ENCODE results near the gene OSBPL10.

The OSBPL10 gene

DNA sequence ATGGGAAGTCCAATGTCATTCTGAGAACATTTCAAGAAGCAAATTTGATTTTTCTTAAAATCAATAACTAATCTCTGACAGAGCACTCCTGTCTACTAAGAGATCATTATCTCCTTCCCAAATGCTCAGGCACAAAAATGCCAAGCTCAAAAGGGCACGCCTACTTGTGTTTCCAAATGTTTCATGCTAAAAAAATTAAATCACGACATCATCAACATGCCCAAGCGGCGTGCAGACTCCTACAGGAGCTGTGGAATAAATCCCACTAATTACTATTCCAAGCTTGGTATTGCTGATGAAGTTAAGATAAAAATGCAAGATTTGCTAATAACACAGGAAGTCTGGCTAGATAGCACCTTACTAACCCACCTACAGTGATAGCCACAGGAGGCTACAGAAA, 140.8 kb downstream of the OSBPL10 start:
- DNase-seq: no peak

DNA sequence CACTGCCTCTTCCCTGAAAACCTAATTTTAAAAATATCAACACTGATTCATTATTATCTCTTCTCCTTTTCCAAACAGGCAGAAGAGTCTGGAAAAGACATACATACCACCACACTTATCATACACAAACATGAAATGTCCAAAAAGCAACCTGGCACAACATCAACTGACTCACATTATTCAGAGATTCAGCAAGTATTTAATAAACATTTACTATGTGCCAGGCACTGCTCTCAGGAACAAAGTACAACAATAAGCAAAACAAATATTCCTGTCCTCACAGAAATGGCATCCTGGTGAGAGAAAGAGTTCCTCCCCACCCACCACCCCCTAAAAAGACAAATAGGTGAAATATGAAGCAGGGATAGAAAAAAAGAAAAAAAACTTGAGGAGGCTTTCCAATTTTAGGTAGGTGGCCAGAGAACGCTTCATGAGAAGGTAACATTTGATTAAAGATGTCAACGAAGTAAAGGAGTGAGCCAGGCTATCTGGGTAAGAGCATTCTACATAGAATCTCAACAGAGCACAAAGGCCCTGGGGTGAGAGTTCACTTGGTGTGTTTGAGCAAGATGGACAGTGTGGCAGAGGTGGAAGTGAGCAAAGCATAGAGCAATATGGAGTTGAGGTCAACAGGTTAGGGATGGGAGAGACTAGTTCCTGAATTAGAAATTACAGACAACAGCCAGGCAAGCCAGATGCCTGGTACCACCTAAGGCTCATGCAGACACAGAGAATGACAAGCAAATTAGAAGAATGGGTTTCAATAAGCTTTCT, 141.7 kb downstream of the OSBPL10 start:
- DNase-seq: no peak

DNA sequence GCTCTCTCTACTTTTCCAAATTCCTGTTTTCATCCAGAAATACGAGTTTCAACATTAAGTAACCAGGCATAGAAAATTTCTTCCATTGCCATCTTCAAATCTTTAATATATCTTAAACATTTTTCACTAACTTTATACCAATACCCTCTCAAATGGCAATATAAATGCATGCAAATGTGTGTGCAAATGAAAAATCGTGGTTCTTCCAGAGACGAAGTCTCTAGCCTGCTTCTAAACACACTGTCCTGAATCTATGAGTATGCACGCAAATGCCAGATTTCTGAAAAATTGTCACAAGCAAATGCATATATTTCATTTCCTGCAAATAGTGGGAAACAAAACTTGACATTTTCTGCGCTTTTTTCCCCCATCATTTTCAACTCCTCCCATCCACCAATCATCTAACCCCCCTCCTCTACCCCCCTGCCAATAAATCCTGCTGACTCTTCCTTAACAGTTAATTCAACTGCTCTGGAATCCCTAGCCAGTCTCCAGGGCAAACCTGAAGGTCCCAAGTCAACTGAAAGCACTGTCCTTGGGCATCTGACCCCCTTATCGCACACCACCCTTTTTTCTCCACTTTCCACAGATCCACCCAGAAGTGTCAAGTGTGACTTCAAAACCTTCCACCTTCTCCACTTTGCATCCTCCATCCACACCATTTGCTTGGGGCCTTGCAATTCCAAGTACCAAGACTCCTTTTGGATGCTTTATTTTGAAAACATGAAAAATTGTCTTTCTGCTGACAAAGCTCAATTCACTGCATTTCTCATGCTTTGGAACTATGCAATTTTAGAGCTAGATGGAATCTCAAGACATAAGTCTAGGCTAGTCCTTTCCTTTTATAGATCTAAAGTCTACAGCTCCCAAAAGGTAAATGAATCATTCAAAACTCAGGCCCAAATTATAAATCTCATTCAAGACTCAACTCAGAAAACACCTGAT, 144.7 kb downstream of the OSBPL10 start:
- no peak for DNase-seq

DNA sequence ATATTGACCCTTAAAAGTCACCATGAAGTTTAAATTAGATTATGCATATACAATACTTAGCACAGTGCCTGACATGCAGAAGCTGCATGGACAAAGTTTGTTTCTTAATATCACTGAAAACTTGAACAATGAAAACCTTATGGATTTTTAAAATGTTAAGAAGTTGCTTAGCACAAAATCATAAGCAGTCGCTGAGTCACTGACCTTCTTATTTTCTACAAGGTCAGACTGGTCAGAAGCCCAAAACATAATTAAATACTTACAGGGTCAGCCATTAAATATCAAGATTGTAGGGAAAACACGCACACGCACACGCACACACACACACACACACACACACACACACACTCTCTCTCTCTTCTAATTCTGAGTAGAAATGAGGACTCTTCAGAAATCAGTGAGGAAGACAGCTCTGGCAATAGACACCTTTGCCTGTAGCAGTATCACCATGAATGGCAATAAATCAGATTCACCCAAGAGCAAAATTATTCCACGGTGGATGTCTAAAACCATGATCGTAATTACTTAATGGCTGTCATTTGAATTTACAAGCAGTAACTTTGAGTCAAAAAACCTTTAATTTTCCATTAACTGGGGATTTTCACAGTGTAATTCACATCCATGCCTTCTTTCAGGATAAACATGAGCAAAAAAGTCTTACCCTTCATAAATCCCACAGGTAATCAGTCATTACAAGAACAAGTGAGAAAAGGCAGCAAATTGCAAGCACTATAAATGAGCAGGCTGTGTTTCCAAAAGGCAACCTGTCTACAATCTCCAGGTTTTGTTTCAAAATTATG, 147.5 kb downstream of the OSBPL10 start:
- no peak for DNase-seq

DNA sequence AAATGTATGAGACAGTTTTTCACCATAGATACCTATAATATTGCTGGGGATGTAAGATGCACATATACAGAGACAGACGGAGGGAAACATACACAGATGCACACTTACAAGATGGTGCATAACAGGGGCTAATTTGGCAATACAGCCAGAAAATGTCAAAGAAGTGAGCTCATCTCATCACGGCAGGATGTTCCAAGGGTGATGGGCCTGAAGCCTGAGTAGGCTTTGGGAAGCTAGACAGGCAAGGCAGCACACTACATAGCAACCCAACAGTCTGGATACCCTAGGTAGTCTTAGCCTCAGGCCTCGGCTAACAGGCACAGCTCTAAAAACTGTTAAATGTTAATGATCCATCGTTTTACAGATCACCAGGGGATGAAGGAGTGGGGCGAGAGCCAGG, 148.5 kb downstream of the OSBPL10 start:
- DNase-seq: no peak

DNA sequence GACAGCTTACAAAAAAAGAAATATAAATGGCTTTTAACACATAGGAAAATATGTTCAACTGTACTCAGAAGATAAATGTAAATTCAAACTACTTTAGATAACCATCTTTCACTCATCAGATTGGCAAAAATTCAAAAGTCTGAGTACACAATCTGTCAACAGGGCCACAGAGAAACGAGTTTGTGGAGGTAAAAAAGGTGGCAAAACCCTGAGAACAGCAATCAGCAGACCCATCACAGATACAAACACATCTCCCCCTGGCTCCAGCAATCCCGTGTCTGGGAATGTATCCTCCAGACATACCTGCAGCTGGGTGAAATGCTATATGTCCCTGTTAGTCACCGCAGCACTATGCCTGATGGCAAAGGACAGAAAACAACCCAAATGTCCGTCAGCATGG, 149.5 kb downstream of the OSBPL10 start:
- no peak for DNase-seq

DNA sequence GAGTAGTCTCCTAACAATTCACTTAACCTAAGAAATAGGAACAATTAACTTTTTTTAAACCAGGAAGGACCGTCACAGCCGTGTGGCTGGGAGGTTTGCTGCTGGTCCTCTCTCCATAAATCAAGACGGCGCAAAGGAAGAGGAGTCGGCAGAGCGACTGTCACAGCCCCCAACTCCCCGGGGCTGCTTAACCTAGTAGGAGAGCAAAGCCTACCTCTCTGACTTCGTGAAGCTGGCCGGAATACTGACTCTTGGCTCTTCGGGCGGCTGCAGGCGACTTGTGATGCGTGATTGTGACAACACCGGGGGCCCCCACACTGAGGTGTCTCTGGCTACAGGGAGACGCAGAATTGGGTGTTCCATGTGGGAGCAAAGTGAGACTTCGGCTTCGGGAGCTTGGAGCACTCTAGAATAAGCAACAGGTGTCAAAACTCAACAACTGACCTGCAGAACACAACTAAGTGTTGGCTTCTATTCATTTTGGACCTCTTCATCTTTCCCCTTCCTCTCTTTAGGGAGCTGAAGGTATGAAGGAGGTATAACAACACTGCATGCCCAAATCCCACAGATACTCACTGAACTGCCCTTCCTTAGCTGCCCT, 151.1 kb downstream of the OSBPL10 start:
- DNase-seq: no peak

DNA sequence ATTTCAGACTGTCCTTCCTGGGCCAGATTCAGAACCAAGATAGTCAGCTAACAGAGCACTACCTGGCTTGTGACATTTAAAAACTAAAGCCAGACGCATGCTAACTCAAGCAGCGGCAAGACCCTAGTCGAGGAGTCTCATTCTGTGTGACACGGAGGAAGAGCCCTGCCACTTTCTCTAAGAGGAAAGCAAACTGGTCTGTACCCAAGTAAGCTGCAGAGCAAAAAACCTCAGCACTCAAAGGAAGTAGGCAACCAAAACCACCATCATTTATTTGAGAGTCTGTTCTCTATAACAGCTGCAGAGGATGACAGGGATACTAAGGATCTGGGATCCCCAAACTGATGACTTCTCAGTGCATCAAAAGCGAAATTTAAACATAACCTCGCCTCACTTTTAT, 152.1 kb downstream of the OSBPL10 start:
- no peak for DNase-seq

DNA sequence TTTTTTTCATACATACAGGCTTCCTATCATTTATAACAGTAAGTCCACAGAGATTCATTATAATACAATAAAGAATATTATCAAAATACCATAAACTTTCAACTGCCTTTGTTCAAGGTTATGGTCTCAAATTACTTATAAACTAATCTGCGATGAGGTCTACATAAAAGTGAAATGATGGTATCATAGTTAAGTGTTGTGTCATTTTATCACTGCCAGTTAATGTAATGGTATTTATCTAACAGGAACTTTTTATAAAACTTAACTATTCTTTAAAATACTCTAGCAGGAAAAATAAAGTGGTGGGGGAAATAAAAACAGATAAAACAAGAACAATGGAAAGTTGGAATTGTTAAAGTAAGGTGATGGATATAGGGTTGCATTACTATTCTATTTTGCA, 153.1 kb downstream of the OSBPL10 start:
- DNase-seq: no peak

DNA sequence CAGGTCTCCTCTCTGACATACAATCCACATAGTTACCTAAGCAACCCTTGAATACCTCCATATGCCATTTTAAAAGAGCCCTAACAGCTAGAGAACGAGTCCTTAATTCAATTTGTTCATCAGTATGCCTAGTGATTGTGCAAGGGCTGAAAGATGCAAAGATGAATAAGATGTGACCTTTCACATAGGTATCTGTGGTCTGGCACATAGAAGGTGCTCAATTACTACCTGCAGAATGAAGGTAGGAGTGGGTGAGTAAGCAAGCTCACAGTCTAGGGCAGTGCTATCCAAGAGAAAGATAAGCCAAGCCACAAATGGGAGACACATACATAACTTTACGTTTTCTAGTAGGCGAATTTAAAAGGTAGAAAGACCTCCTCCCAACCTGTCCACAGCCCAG, 157.9 kb downstream of the OSBPL10 start:
- DNase-seq: no peak

DNA sequence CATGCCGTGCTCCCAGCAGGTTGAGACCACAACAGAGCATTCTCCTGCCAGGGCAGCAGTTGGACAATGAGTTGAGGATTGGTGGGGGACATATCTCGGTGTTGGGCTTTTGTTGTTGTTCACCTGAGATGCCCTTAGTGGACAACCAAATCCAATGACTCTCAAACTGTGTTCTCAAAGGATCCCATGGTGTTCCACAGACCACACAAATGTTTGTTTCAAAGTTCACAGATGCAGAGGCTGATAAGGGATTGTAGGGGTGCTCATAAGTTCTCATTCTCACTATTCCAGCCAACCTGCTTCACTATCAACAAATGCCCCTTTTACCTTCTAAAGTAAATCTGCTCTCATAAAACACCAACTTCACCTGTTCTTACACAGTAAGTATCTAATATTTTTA, 159.9 kb downstream of the OSBPL10 start:
- DNase-seq: no peak

DNA sequence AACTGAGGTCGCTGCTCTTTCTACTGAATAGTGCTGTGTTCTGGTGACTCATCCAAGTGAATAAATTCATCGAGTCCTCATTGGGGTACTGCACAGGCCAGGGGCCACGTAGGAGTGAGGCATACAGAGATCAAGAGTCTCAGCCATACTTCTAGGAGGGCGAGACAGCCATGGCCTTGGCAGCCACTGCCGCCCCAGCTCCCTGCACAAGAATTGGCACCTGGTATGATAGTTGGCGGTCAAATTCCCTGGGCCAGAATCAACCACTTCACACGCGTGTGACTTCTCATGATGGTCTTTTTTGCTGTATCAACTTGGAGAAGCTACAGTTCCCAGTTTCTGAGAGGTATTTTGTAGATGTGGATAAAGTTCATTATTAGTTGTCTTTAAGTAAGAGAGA, 161.6 kb downstream of the OSBPL10 start:
- DNase-seq: no peak

DNA sequence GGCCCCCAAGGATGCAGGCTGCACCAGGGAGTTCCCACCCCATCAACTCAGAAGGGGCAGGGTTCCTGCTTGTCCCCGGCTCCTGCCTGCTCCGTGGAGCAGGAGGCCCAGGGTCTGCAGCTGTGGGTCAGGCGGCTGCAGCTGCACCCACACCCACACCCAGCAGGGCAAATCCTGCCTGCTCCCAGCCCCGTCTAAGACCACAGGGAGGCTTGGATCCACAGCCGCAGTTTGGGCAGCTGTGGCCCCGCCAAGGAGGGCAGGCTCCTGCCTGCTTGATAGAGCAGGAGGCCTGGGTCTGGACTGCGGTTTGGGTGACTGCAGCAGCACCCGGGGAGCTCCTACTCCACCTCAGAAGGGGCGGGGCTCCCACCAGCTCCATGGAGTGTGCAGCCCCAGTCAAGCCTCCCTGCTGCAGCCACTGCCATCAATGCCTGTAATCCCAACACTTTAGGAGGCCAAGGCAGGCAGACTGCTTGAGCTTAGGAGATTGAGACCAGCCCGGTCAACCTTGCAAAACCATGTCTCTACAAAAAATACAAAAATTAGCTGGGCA, 163.6 kb downstream of the OSBPL10 start:
- DNase-seq: no peak

DNA sequence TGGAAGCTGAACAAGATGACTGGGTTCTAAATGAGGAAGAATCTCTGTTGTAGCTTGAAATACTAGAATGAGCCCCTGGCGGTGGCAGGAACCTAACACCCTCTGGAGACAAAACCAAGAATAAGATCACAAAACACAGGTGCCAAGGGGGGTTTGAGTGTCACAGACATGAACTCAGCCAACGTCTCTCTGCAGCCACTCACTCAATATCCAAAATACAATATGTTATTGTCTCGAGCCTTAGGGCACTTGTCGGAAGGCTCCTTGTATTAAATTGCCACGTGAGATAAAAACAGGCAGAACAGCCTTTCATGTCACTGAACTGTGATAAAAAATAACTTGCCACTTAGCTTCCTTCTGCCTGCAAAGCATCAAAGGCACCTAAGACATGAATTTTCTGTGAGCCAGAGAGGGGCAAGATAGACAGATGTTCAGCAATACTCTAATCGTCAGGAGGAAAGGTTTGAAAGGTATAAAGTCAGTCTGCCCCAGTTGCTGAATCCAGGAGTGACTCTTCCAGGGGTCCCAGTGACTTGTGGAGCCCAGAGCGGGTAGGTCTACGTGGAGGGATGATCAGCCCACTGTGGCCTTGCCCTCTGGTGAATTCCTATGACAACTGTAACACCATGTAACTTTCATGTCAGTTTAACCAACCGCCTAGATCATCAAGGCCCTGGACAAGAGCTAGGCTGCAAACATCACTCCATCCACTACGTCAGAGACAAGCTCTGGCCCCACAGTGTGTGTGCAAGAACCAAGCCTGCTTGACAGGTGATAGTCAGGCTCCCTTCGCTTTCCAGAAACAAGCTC, 165.2 kb downstream of the OSBPL10 start:
- DNase-seq: no peak

DNA sequence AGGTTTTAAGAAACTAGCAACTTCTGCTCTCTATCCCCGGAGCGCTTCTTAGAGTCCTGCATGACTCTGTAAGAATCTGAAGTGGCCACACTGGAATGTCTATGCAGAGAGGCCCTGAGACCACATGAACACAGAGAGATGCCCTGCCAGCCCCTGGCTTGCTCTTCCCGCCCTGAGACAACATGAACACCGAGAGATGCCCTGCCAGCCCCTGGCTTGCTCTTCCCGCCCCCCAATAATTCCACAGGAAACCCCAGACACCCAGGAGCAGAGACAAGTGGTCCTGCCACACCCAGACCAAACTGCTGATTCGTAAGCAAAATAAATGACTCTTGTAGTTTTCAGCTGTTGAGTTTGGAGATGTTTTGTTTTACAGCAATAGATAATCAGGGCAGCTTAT, 166.1 kb downstream of the OSBPL10 start:
- DNase-seq: no peak

DNA sequence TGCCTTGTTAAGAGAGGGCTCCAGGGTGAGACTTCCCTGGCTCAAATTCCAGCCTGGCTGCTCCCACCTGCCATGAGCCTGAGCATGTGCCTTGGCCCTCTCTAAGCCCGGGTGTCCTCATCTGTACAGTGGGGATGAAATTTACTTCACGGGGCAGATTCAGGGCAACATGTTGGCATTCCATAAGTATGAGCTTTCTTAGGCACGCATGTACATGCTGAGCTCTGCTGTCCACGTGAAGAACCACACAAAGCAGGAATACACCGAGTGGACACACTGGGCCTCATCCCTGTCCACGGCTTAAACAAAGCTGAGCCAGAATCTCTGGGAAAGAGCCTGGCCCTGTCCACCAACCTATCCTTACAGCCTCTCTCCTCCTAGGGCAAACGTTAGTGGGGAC, 167.4 kb downstream of the OSBPL10 start:
- no peak for DNase-seq

DNA sequence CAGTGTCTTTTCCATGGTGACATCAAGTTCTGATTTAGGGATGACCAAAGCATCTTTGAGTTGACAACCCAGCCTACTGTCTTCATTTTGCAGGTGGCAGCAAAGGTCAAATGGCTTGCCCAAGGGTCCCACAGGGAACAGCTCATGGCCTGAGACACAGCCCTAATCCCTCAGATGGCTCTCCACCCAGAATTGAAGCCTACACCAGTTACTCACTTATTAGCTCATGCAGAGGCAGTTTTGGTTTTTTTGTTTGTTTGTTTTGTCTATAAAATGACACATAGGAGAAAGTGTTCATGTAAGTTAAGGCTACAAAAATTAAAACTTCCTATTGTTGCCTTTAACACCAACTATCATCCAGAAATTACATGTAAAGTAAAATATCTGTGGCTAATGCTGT, 167.9 kb downstream of the OSBPL10 start:
- DNase-seq: no peak

DNA sequence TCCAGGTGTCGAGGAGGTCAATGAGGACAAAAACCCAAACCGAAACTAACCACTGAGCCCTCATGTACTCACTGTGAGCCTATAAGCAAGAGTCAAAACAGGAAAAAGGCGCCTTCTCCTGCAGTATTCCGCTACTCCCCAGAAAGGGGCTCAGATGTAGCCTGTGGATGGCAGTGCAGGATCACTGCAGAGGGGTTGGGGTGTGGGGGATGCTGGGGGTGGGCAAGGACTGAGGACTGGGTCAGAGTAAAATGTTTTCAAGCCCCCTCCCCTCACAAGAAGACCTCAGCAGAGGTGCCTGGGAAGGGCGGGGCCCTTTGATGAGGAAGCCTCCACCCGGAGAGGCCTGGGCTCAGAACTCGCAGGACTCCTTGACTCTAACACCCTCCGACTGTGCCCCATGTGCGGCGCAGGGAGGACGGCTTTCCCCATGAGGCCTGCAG, 170.1 kb downstream of the OSBPL10 start:
- DNase-seq: no peak

DNA sequence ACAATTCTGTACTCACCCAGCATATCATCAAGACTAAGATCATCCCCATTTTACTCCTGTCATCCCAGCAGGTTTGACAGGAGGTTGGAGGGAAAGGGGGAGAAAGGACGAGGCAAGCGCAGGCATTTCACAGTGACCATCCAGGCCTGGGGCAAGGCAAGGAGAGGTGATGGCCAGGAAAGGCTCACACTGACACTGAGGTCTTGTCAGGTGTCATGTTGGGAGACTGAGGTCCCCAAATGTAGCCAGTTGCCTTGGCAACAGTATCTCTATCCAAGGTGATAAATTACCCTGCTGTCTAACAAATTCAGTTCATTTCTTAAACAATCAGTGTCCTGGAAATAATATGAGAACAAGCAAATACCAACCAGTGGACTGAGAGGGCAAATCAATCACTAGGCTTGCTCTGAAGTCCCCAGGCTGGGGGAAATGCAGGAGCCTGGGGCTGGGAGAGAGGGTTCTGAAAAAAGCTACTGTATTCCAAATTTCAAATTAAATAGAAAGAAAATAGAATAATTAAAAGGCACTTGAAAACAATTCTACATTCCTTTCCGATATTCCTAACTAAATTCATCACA, 172.8 kb downstream of the OSBPL10 start:
- DNase-seq: no peak

DNA sequence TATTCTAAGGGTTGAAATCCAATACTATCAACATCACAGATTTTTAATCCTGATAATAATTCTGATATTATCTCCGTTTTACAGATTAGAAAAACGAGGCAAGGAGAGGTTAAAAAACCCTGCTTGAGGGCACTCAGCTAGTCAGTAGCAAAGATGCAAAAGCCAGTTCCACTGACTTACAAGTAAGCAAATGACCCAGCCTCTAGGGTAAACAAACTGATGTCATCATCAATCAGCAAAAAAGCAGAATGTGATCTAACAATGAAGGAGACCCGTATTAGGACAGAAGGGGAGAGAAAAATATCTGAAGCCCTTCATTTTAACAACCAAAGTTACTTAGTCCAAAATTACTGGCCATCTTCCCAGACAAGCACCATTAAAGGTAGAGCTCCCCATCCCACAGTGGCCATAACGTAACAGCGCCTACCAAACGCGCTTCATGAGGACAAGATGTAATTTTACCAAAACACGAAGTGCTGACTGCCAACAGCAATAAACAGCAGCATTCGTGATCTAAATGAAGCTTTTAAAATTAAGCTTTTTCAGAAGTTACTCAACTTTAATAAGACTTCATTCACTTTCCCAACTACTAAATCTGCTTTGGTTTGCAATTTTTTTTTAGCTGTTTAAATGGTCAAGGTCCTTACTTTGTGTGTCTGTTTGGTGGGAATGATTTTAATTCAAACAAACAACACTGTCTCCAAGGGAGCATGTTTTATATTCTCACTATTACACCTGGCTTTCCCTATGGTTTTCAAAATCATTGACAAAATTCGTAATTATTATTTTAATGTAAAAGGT, 176.6 kb downstream of the OSBPL10 start:
- no peak for DNase-seq
